GM19351 (cell line): ENCODE results near the gene PPP2R1A.
"Not testable (repeated sequence)": the region's sequence is repeated elsewhere in the genome, so short reads cannot be mapped to it uniquely, and the experiment has no call there.

Source experiments
- ATAC-seq: cut with Tn5 transposase; IDR thresholded peaks from one replicate; pipeline ENCODE4 v1.9.1; 2021; ENCODE audit warnings: mild to moderate bottlenecking, moderate library complexity; ENCODE audit not compliant: unreplicated experiment

Gene PPP2R1A

GRCh38 chr19:52200044-52200443, 10.2 kb downstream of the PPP2R1A start:
- no peak for ATAC-seq

GRCh38 chr19:52200755-52201391, 11.0 kb downstream of the PPP2R1A start:
- ATAC-seq = not testable (repeated sequence)

DNA sequence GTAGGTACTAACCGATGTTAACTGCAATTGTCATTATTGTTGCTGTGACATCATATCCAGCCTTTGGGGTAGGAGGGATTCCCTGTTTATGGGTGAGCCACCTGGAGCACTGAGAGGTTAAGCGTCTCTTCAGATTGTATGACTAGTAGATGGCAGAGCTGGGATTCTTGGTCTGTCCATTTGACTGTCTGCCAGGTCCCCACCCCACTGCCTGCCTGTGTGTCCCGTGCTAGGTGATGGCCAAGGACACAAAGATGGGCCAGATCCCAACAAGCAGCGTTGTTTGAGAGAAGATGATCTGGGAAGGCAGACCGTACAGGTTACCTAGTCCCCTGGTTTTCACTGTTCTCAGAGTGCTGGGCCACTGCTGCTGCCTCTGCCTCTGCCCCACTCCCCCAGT, 16.6 kb downstream of the PPP2R1A start:
- ATAC-seq = no peak

- no peak for ATAC-seq
Observed at GRCh38 chr19:52211203-52211602, 21.4 kb downstream of the PPP2R1A start.

- ATAC-seq = no peak
Observed at GRCh38 chr19:52211926-52212571, 22.2 kb downstream of the PPP2R1A start.

DNA sequence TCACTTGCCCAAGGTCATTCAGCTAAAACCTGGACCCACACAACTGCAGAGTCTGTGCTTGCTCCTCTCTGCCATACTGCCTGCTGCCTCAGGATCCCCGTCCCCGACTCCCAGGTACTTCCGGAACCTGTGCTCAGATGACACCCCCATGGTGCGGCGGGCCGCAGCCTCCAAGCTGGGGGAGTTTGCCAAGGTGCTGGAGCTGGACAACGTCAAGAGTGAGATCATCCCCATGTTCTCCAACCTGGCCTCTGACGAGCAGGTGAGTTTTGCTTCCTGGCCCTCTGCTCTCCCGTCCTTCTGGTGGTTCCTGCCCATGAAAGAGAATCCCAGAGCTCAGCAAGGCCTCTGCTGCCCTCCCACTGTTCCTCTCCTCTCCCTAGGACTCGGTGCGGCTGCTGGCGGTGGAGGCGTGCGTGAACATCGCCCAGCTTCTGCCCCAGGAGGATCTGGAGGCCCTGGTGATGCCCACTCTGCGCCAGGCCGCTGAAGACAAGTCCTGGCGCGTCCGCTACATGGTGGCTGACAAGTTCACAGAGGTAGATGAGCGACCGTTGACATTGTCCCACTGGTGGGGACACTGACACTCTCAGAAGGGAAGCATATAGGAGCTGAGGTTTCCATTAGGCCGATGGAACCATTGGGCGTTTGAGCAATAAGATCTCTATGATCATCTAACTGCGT, 22.9 kb downstream of the PPP2R1A start:
- no peak for ATAC-seq

- no peak for ATAC-seq
Observed at GRCh38 chr19:52214241-52214640, 24.4 kb downstream of the PPP2R1A start.

GRCh38 chr19:52216401-52216800, 26.5 kb downstream of the PPP2R1A start:
- no peak for ATAC-seq

DNA sequence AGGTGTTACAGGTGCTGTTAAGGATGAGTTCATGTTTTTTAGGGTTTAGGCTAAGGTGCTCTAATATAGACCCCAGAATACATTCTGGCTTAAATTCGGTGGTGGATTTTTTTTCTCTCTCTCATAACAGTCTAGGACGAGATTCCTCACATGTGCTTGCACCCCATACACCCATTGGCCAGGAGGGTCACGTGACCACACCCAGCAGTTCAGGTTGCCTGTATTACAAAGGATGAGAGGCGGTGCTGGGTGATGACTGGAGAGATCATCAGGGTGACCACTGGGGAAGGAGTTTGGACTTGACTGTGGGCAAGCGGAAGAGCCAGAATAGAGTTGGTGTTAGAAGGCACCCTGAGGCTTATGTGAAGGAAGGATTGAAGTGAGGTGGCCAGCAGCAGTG, 27.7 kb downstream of the PPP2R1A start:
- no peak for ATAC-seq

GRCh38 chr19:52219611-52220010, 29.8 kb downstream of the PPP2R1A start:
- ATAC-seq = no peak

GRCh38 chr19:52221031-52221430, 31.2 kb downstream of the PPP2R1A start:
- no peak for ATAC-seq

DNA sequence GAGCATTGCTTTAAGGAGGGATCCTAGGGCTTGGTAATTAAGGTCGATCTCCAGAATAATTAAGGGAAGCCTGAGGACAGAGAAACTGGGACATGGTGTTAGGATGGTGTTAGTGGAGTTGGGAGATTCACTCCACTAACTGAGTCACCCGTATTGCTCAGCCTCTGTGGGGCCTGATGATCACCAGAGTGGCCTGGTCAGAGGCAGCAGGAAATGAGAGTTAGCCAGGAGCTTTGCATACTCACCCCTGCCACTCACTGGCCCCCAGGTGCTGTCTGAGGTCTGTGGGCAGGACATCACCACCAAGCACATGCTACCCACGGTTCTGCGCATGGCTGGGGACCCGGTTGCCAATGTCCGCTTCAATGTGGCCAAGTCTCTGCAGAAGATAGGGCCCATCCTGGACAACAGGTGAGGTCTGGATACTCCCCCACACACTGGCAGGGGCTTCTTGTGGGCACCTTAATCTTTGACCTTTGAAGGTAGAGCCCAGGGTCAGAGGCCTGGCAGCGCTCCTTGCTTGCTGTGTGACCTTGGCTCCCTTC, 32.1 kb downstream of the PPP2R1A start:
- ATAC-seq = no peak

GRCh38 chr19:52224211-52224610, 34.4 kb downstream of the PPP2R1A start:
- no peak for ATAC-seq

- ATAC-seq = no peak
Observed at GRCh38 chr19:52226652-52227051, 36.8 kb downstream of the PPP2R1A start.

GRCh38 chr19:52227196-52227940, 37.5 kb downstream of the PPP2R1A start:
- ATAC-seq = no peak

DNA sequence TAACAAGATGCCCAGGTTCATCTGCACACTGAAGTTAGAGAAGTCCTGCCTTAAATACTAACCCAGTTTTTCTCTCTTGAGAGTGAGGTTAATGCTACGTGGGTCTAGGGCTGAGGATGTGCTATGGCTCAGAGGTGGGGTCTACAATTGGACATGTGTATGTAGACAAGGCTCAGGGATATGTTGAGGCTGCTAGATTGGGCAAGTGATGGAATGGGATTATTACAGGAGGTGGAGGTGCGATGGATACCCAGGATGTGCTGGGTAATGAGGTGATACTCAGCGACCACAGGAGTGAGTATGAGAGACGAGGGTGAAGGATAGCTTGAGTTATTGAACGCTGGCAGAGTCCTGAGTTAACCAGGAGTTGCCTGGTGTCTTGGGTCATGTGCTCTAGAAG, 38.1 kb downstream of the PPP2R1A start:
- no peak for ATAC-seq

DNA sequence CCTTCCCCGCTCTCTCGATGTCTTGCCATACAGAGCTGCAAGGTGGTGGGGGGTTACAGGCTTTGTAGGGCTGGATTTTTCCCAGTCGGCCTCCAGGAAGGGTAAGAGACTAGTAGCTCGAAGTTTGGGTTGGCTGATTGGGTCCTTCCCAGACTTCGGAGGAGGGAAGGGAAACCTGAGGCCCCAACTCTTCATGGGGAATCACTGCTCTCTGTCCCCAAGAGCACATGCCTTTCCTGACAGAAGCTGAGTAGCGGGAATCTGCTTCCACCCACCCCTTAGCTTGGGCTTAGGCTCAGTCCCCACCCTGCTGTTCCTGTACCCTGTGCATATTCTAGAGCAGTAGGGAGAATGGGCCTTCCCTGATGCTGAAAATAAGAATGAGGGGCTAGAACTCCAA, 39.7 kb downstream of the PPP2R1A start:
- no peak for ATAC-seq

- no peak for ATAC-seq
Observed at GRCh38 chr19:52230685-52231084, 40.8 kb downstream of the PPP2R1A start.

- no peak for ATAC-seq
Observed at GRCh38 chr19:52231154-52231910, 41.5 kb downstream of the PPP2R1A start.

- ATAC-seq = no peak
Observed at GRCh38 chr19:52234406-52234805, 44.6 kb downstream of the PPP2R1A start.

- no peak for ATAC-seq
Observed at GRCh38 chr19:52237197-52237596, 47.3 kb downstream of the PPP2R1A start.
